IPS-11a (cell line): Measurements from ENCODE around the gene KRTAP10-3.
"Not testable (repeated sequence)": the region's sequence is repeated elsewhere in the genome, so short reads cannot be mapped to it uniquely, and the experiment has no call there.

Experiments
- H3K4me3 ChIP-seq: one replicate; pipeline ENCODE4 v1.5.1; 2013; ENCODE audit warnings: low read depth, low read length, control low read depth

KRTAP10-3 gene

DNA sequence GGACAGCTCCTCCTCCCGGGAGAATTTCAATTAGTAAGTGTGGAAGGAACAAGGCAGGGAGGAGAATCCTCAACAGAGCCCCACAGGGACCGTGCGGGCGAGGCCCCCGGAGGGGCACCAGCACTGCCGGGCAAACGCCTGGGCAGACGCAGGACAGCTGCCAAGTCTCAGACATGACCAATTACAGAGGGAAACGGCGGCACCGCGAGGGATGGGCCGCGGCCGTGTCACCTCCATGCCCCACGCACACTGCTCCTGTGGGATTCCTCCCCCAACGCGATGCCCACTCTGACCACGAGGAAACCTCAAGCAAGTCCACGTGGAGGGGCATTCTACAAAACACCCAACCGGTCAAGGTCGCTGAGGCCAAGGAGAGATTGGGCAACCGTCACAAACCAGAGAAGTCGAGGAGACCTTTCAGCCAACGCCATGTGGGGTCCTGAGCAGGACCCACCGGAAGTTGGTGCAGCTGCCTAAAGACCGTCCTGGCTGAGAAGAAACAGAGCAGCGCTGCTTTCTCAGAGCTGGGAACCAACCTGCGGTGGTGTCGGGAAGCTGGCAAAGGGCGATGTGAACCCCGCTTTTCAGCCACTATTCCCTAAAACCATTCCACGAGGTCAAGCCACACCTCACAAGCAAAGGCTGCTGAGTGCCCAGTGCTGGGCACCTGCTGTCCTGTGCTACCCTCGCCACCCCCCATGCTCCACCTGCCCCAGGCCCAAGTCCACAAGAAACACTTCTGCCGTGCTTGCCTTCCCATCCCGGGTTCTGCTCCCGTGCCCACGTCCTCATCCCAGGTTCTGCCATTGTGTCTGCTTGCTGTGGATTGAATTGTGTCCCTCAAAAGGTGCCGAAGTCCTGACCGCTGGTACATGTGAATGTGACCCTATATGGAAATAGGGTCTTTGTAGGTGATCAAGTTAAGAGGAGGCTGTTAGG is 13.5 kb upstream of the KRTAP10-3 start:
- H3K4me3 ChIP-seq = no peak overlapping the region

DNA sequence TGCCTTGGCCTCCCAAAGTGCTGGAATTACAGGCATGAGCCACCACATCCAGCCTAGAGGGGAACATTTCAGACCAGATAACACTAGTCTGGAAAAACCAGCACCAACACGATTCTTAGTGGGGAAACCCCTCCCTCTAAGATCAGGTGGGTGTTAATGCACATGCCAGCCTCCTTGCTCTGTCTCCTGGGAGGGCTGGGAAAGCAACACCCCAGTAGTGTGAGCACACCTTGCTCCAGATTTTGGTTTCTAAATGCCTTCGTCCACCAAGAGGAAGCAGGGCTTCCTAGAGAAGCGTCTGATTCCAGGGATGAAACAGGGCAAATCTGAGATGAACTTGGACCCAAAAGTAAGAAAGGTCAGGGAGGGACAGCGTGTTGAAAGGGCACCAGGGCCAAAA is 12.7 kb upstream of the KRTAP10-3 start:
- H3K4me3 ChIP-seq = no peak overlapping the region

- no peak overlapping the region for H3K4me3 ChIP-seq
These were observed 11.4 kb upstream of the KRTAP10-3 start for GRCh38 chr21:44569861-44570517.

DNA sequence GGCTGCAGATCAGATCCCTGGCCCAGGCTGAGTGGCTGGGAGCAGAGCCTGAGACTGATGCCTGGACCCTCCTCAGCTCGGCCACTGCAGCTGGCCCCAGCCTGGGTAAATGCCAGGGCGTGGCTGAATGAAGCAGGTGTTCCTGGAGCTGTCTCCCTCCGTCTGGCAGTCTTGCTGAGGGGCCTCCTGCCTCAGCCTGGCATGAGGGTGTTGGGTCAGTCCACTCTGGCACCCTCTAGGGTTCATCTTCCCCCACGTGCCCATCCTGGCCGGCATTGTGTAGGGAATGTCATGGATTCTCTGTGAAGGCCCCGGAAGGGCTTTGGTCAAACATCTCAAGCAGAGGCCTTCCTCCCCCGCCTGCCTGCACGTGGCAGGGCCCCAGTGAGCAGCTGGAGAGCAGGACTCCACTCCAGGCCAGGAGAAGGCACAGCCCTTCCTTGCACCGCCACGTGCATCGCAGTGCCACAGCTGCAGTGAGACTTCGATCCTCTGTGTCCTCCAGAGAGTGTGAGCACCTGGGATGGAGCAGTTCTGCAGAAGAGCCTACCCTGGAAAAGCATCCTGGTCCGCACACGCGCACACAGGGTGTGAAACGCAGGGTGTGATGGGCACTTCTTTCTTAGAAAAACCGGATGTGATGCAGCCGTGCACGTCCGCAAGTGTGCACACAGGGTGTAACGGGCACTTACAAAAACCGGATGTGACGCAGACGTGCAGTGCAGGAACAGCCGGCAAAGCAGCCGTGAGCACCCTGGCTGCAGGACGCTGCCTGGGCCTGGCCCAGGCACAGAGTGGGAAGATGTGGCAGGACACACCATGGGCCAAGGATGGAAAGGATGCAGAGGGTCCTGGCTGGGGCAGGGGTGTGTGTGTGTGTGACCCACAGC is 10.3 kb upstream of the KRTAP10-3 start:
- H3K4me3 ChIP-seq = no peak overlapping the region

DNA sequence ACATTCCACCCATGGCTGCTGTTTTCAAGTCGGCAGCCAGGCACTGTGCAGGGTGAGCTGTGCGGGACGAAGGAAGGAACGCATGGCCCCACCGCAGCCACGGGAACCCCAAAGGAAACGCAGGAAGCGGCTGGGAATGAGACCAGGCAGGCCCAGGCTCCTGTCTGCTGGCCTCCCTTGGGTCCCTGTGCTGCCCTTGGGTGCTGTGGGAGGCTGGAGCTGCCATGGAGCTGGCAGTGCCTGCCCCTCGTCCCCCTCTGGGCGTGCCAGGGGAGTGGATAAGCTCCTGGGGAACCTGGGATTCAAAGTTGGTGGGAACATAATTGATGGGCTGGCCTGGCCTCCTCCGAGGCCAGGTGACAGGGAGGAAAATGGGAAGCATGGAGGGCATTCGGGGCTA is 9.7 kb upstream of the KRTAP10-3 start:
- no peak overlapping the region for H3K4me3 ChIP-seq

DNA sequence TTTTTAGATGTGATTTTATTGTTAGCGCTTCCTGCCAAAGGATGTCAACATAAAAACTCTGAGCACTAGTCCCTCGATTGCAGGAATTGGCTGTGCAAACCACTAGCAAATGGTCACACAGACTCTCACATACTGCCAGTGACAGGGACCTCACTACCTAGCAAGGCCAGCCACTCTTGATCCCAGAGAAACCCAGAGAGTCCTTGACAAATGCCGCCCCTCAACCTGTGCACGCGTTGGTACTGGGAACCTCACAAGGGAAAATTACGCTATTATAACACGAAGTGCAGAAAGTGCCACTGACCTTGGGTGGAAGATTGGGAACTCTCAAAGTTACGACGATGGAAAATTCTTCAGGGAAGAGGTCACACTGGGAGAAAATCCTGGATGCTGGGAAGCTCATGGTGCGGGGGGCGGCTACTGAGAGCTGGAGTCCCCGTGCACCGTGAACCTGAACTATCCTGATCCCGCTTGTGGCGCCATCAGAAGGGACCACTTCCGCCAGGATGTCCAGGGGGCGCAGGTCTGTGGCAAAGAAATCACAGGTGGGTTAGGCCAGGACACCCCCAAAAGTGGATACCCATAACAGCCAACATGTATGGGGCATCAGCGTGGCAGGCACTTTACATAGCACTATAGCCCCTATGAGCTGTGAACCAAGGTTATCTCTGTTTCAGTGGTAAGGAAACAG is 9.0 kb upstream of the KRTAP10-3 start:
- H3K4me3 ChIP-seq = no peak overlapping the region

GRCh38 chr21:44566403-44566802 is 7.8 kb upstream of the KRTAP10-3 start:
- H3K4me3 ChIP-seq = no peak overlapping the region

DNA sequence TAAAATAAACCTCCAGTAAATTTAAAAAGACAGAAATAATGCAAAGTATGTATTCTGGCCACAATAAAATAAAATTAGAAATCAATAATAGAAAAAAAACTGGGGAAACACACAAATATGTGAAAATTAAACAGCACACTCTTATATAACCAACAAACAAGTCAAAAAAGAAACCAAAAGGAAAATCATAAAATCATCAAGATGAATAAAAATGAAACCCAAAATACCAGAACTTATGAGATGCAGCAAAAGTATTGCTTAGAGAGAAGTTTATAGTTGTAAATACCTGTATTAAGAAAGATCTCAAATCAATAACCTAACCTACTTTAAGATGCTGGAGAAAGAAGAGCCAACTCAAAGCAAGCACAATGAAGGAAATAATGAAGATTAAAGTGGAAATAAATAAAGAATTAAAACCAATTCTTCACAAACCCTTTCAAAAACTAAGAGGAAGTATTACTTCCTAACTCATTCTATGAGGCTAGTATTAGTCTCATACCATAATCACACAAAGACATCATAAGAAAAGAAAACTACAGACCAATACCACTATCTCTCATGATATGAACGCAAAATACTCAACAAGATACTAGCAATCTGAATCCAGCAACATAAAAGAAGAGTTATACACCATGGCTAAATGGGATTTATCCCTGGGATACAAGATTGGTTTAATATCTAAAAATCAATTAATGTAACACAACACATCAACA is 6.4 kb upstream of the KRTAP10-3 start:
- no peak overlapping the region for H3K4me3 ChIP-seq

DNA sequence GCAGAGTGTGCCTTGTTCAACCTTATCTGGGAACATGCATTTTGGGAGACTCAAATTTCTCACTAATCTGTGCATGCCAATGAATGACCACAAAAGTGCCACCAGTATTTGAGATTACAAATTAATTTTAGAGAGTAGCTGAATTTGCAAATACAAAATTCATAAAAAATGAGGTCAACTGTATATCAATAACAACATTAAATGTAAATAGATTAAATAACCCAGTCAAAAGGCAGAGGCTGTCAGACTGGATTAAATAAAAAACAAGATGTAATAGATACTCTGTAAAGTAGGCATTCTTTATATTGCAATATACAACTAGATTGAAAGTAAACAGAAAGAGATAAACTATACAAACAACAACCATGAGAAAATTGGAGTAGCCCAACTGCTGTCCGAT is 5.5 kb upstream of the KRTAP10-3 start:
- H3K4me3 ChIP-seq = no peak overlapping the region

- H3K4me3 ChIP-seq = not testable (repeated sequence)
These were observed 293 bp downstream of the KRTAP10-3 start for GRCh38 chr21:44558329-44558675.

DNA sequence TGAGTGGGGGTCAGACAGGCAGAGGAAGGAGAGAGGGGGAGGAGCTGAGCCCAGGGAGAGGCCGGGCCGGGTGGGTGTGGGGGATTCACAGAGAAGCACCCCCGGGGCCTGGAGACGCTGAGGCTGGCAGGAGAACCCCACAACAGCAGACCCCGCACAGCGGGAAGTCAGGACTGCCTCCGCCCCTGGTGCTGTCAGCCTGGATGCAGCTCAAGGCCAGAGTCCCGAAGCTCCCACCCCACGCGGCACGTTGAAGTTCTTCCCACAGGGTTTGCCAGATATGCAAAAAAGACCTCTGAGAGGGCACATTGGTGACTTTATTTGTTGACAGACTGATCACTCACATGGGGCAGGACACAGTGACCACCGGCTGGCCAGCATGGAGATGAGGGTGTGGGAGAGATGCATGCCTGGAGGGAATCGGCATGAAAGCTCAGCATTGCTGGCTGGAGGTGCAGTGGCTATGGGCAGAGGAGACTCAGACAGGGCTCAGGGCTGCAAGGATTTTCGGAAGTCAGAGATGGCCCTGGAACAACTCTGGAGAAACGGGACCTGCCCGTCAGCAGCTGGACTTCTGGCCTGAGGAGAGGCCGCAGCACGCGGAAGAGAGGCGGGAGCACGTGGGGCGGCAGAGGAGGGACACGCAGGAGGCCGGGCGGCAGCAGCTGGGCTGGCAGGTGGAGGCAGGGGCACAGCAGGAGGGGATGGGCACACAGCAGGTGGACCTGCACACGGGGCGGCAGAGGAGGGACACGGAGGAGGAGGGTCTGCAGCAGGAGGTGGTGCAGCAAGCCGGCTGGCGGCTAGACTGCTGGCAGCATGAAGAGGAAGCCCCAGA is 885 bp downstream of the KRTAP10-3 start:
- H3K4me3 ChIP-seq = no peak overlapping the region

DNA sequence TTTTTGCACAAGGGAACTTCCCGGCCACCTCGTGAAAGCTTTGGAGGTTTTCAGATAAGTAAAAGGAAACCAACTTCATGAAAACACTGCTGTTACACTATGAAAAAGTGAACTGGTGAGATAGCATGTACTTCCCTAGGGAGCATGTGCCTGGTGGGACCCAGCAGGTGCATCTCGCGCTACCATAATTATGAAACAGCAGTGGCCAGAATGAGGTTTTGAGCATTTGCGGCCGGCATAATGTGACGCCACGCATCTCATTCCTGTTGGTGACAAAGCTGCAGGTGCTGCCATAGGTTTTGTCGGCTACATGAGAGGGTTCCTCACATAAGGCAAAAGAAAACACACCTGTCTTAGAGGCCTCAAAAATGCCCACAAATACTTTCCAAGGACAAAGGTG is 1.7 kb downstream of the KRTAP10-3 start:
- no peak overlapping the region for H3K4me3 ChIP-seq

- H3K4me3 ChIP-seq = no peak overlapping the region
These were observed 3.3 kb downstream of the KRTAP10-3 start for GRCh38 chr21:44555200-44555875.

DNA sequence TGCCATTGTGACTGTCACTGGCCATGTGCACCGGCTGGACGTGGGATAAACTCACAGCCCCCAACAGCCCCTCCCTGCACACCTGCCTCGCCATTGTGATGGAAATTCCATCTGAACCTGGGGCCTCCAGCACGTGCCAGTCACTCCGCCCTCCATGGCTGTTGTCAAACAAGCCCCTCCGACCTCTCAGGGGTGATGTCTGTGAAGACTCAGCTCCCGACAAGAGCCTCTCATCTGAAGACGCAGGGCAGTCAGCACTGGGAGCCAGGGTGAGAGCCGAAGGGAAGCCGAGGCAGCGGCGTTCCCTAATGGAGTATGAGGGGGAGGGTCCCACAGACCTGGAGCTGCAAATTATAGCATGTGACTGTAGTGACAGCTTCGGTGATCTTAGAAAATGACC is 5.9 kb downstream of the KRTAP10-3 start:
- no peak overlapping the region for H3K4me3 ChIP-seq

DNA sequence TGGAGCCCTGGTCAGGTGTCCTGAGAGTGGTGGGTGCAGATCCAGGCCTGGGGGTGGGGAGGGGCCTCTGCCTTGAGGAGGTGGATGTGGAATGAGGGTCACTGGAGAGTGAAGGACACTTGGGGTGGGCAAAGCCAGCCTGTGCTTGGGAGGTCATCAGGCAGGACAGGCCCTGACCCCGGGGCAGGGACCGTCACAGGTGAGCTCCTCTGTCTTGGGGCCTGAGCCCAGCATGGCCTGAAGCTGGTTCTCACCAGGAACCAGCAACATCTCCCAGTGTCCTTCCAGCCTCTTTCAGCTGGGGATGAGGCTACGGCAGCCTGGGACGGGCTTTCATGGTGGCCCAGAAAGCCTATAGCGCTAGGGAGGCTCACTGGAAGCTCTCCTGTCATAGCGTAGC is 6.5 kb downstream of the KRTAP10-3 start:
- H3K4me3 ChIP-seq = no peak overlapping the region

DNA sequence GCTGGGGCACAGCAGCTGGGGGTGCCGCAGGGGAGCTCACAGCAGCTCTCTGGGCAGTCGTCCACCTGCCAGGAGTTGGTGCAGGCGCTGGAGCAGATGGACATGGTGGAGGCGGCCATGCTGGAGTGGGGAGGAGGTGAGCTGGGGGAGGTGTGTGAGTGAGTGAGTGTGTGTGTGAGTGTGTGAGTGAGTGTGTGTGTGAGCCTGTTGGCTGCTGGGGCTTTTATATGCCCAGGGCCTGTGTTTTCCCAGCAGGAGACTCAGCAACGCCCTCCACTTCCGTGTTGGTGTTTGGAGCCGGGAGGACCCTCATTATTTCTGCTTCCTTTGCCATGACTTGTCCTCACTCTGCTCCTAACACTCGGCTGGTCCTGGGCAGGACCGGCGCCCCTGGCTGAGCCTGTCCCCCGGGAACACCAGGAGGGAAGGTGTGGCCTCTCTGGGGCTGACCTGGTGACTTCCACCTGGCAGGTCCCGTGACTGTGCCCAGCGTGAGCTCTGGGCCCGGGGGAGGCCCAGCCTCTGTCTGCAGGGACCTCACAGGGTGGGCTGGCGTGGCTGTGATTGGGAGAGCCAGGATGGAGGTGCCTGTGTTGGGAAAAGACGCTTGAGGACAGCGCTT is 7.1 kb downstream of the KRTAP10-3 start, which contains the start of gene KRTAP10-2:
Gene KRTAP10-2, minus strand, starts transcription at position 166 of the 622 bp plus-strand sequence. Its CDS starts 47 bp downstream, at position 119.
- no peak within 1 kb of the TSS for H3K4me3 ChIP-seq

DNA sequence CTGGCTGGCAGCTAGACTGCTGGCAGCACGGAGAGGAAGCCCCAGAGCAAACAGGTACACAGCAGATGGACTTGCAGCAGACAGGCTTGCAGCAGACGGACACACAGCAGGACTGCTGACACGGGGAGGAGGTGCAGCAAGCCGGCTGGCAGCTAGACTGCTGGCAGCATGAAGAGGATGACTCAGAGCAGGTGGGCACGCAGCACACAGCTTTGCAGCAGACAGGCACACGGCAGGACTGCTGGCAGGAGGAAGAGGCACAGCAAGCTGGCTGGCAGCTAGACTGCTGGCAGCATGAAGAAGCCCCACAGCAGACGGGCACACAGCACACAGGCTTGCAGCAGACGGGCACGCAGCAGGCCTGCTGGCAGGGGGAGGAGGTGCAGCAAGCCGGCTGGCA is 7.8 kb downstream of the KRTAP10-3 start:
- no peak overlapping the region for H3K4me3 ChIP-seq

DNA sequence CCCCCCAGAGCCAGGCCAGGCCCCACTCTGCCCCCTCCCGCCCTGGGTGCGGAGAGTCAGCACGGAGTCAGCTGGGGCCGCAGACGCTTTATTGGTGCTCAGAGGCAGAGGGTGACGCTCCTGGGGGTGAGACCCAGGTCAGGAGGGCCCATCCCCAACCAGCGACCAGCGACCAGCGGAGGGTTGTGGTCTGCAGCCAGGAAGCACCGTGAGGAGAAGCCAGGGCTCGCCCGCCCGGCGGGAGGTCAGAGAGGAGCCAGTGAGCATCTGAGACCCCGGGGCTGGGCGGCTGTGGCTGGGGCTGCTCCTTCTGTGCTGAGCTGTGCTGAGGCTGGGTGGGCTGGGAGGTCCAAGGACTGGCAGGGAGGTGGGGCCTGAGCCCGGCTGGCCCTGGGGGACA is 8.3 kb downstream of the KRTAP10-3 start:
- not testable (repeated sequence) for H3K4me3 ChIP-seq
